Skeletal muscle satellite cell (primary cell): Measurements from ENCODE around the gene GAMT.
A peak's percentile ranks its signal among the peaks of the same experiment; 100 is the strongest.

Experiments used
- H3K27me3 ChIP-seq: 2 replicates; pipeline ENCODE4 v1.7.0; 2013; ENCODE audit warnings: low read length; ENCODE audit not compliant: control insufficient read depth, insufficient read depth
- H3K36me3 ChIP-seq: 2 replicates; pipeline ENCODE4 v1.7.0; 2013; ENCODE audit warnings: mild to moderate bottlenecking, control low read depth, low read length; ENCODE audit not compliant: insufficient read depth
- H3K4me1 ChIP-seq: 2 replicates; pipeline ENCODE4 v1.7.0; 2013; ENCODE audit warnings: low read length; ENCODE audit not compliant: control insufficient read depth, insufficient read depth
- H3K4me2 ChIP-seq: 2 replicates; pipeline ENCODE4 v1.7.0; 2013; ENCODE audit warnings: mild to moderate bottlenecking, low read length
- H3K4me3 ChIP-seq: 2 replicates; pipeline ENCODE4 v1.7.0; 2013; ENCODE audit warnings: low read length
- H3K9ac ChIP-seq: 2 replicates; pipeline ENCODE4 v1.7.0; 2013; ENCODE audit warnings: mild to moderate bottlenecking, low read depth, low read length, moderate library complexity
- H3K9me3 ChIP-seq: replicated peaks from 2 replicates; pipeline ENCODE4 v1.7.0; 2013; ENCODE audit warnings: mild to moderate bottlenecking, control low read depth, low read length

Gene GAMT

GRCh38 chr19:1384478-1385110, 16.7 kb downstream of the GAMT start:
- no peaks in the 10 kb centered on the region for H3K9me3 ChIP-seq
- H3K27me3 ChIP-seq = no peaks in the 10 kb centered on the region
- peak overlapping the region; percentile 86 for H3K4me2 ChIP-seq
- peak overlapping the region; percentile 93 for H3K4me3 ChIP-seq
- H3K9ac ChIP-seq = peak overlapping the region; percentile 92
- H3K36me3 ChIP-seq = peaks cover 14% of the 10 kb centered on the region
- H3K4me1 ChIP-seq = peaks cover 12% of the 10 kb centered on the region

GRCh38 chr19:1384085-1384462, 17.3 kb downstream of the GAMT start:
- Histone ChIP-seq H3K4me1 (peaks cover 12% of the 10 kb centered on the region), H3K4me2 (peak overlapping the region; percentile 86), H3K9ac (peak overlapping the region; percentile 92), H3K4me3 (peak overlapping the region; percentile 93), H3K36me3 (peaks cover 9% of the 10 kb centered on the region), H3K27me3 (no peaks in the 10 kb centered on the region), H3K9me3 (no peaks in the 10 kb centered on the region)

GRCh38 chr19:1383312-1384084, 17.8 kb downstream of the GAMT start, which contains the start of gene NDUFS7:
NDUFS7 (plus strand) TSS chr19:1383907; CDS start chr19:1383927, 20 bp downstream.
- Histone ChIP-seq H3K27me3 (no peaks in the 10 kb centered on the region), H3K9ac (peak within 1 kb of the TSS; percentile 92), H3K4me2 (peak within 1 kb of the TSS; percentile 86), H3K9me3 (no peaks in the 10 kb centered on the region), H3K4me1 (peaks cover 12% of the 10 kb centered on the region), H3K36me3 (peaks cover 3% of the 10 kb centered on the region), H3K4me3 (peak within 1 kb of the TSS; percentile 93)

GRCh38 chr19:1383017-1383311, 18.4 kb downstream of the GAMT start:
- Histone ChIP-seq H3K36me3 (peaks cover 4% of the 10 kb centered on the region), H3K4me1 (peaks cover 12% of the 10 kb centered on the region), H3K4me3 (no peak overlapping the region), H3K9ac (no peak overlapping the region), H3K27me3 (no peaks in the 10 kb centered on the region), H3K9me3 (no peaks in the 10 kb centered on the region), H3K4me2 (no peak overlapping the region)

- Histone ChIP-seq H3K9me3 (no peaks in the 10 kb centered on the region), H3K4me1 (peaks cover 12% of the 10 kb centered on the region), H3K9ac (no peak overlapping the region), H3K27me3 (no peaks in the 10 kb centered on the region), H3K36me3 (peaks cover 11% of the 10 kb centered on the region), H3K4me3 (no peak overlapping the region), H3K4me2 (no peak overlapping the region)
Observed at GRCh38 chr19:1382250-1382649, 19.1 kb downstream of the GAMT start.

- Histone ChIP-seq H3K9me3 (no peaks in the 10 kb centered on the region), H3K9ac (no peak overlapping the region), H3K4me2 (no peak overlapping the region), H3K27me3 (no peaks in the 10 kb centered on the region), H3K4me1 (peaks cover 12% of the 10 kb centered on the region), H3K4me3 (no peak overlapping the region), H3K36me3 (peaks cover 19% of the 10 kb centered on the region)
Observed at GRCh38 chr19:1379961-1380489, 21.3 kb downstream of the GAMT start.

GRCh38 chr19:1379126-1379905, 22.0 kb downstream of the GAMT start:
- no peaks in the 10 kb centered on the region for H3K27me3 ChIP-seq
- peaks cover 23% of the 10 kb centered on the region for H3K36me3 ChIP-seq
- H3K9me3 ChIP-seq = no peaks in the 10 kb centered on the region
- no peak overlapping the region for H3K9ac ChIP-seq
- H3K4me3 ChIP-seq = no peak overlapping the region
- H3K4me2 ChIP-seq = no peak overlapping the region
- H3K4me1 ChIP-seq = peaks cover 7% of the 10 kb centered on the region

DNA sequence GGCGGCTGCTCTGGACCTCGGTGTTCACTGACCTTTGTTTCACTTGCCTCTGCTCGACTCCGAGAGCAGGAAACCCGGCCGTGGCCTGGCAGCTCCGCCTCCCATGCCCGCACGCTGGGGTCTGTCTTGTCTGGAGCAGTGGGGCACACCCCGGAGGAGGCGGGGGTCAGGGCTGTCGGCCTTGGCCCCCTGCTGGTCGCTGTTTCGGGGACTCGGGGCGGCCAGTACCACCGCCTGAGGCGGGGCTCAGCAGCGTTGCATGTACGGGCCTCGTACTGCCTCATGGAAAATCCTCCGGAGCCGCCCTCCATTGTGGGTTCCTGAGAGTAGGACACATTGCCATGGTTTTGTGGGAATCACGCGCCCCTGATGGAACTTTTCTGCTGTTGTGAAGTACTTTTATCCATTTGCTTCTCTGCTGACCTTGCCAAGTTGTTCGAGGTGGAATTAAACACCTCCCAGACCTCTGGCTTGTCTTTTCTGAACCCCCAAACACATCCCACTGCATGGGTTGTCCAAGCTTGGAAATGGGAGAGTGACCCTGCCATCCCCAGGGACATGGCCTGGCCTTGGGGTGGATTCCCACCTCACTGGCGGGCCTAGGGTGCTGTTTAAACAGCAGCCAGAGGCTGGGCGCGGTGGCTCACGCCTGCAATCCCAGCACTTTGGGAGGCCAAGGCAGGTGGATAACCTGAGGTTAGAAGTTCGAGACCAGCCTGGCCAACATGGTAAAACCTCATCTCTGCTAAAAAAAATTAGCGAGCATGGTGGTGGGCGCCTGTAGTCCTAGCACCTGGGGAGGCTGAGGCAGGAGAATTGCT, 23.2 kb downstream of the GAMT start:
- Histone ChIP-seq H3K4me3 (no peak overlapping the region), H3K4me1 (peaks cover 14% of the 10 kb centered on the region), H3K36me3 (peaks cover 30% of the 10 kb centered on the region), H3K9ac (no peak overlapping the region), H3K4me2 (no peak overlapping the region), H3K9me3 (no peaks in the 10 kb centered on the region), H3K27me3 (no peaks in the 10 kb centered on the region)

DNA sequence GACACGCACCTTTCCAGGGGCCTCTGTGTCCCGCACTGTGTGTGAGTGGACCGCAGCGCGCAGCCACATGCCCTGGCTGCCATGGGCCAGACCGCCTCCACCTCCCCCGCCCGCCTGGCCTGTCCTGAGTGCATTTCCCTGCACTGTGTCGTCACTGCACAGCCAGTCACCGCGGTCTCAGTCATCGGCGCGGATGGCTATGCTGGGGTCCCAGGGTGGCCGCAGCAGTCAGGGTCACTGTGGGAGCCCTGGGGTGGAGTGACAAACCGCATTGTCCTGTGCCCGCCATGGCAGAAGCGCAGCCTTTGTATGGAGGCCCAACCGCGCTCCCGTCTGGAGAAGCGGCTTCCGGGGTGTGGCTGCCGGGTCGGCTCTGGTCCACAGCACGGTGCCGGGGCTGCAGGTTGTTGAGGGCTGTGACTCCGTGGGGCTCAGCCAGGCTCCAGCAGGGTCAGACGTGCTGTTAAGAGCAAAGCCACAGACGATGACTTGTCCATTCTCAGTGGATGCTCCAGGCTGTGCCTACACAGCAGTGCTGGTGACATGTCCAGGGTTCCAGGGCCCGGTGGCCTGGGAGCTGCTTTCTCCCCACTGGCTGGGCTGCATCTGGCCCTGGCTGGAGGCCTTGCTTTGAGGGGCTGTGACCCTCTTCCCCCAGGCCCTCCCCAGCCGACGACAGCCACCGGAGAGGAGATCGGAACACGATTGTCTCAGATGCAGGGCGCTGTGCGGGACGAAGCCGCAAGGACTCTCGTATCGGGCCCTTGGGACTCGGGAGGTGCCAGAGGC, 24.0 kb downstream of the GAMT start:
- H3K27me3 ChIP-seq = no peaks in the 10 kb centered on the region
- peaks cover 37% of the 10 kb centered on the region for H3K36me3 ChIP-seq
- no peak overlapping the region for H3K4me3 ChIP-seq
- peaks cover 20% of the 10 kb centered on the region for H3K4me1 ChIP-seq
- H3K4me2 ChIP-seq = no peak overlapping the region
- H3K9me3 ChIP-seq = no peaks in the 10 kb centered on the region
- H3K9ac ChIP-seq = no peak overlapping the region

DNA sequence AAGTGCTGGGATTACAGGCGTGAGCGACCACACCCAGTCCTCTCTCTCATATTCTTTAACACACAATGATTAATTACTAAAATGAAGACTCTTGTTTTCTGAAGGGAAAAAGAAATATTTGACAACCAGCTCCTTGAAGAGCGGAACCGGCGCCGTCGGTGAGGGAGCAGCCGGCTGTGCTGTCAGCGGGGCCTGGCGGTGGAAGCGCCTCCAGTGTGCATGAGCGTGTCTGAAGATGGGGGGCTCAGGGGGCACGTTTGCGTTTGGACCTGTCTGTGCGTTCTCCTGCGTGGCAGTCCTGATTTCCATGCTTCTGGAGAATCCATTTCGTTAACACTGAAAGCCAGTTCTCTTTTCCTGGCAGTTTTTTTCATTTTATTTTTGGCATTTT, 24.9 kb downstream of the GAMT start:
- H3K9ac ChIP-seq = no peak overlapping the region

More for the DNA sequence above, 24.9 kb downstream of the GAMT start:
- Histone ChIP-seq H3K4me3 (no peak overlapping the region), H3K4me2 (no peak overlapping the region), H3K36me3 (peaks cover 40% of the 10 kb centered on the region), H3K27me3 (no peaks in the 10 kb centered on the region), H3K9me3 (no peaks in the 10 kb centered on the region), H3K4me1 (peaks cover 17% of the 10 kb centered on the region)
